Anterior cingulate cortex (tissue), 58 donors: Measurements from ENCODE around the gene SLC30A9.

Experiments used
- DNase-seq, 58 donors: peaks; one replicate each; lab custom pipeline; 2025; lab: John Stamatoyannopoulos, UW

The SLC30A9 gene

DNA sequence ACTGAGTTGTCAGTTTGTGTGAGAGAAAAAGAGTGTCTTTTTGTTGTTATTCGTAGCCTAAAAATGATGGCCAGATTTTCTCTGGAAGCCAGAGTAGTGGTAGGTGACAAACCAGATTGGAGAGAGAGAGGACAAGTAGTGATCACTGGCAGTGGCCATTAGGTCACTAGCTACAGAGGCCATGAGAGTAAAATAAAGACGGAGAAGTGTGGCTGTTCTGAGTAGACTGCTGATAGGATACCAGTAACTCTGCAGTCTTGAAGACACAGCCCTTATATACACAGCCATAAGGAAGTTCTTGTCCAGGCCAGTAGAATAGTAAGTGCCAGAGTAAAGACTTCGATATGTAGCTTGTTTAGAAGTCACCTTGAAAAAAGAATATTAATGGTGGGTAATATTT is 7.7 kb downstream of the SLC30A9 start:
- no peak for DNase-seq

DNA sequence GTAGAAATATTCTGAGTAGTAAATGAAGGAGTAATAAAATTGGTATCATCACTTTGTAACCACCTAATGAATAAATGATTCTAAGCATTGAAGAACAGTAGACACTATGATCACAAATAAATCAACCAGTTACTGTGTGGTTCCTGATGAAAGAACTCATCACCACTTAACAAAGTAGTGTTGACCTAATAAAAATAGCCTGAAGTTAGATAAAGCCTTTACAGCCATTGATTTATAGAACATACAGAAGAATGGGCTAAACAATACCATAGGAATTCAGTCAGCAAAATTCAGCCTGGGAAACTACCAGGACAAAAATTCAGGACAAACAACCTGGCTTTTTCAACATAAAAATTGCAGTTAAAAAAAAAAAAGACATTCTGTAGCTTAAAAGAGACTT is 9.0 kb downstream of the SLC30A9 start:
- no peak for DNase-seq

GRCh38 chr4:42008011-42008786 is 17.9 kb downstream of the SLC30A9 start:
- no peak for DNase-seq

- DNase-seq: no peak
Measured at GRCh38 chr4:42015438-42015837, 25.1 kb downstream of the SLC30A9 start.

DNA sequence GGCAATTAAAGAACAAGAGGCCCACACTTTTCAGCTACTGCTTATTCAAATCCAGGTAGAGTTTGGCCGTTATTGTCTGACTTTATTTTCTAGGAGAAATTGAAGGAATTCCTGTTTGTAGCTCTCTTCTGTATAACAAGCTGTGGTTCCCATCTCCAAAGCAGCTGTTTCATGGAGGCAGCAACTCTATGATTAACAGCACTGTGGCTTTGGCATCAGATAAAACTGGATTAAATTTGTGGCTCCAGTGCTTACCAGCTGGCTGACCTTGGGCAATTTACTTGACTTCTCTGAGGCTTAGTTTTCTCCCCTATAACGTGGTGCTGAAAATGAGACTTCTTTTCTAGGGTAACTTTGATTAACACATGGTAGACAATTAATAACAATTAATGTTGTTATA is 28.1 kb downstream of the SLC30A9 start:
- DNase-seq: no peak

DNA sequence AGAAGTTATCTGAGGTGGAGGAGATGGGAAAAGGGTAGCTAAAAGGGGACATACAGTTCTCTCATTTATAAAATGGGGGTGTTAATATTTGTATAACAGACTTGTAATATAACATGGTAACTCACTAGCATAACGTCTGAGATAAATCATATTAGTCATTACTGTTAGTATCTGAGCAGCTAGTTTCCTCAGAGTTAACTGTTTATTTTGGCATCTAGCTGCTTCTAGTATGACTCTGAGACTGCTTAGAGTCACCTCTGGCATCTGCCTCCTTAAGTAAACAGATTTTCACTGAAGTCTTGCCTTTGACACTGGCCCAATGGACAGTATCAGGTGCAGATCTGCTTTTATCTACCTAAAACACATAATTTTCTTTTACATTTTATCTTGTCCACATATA is 58.1 kb downstream of the SLC30A9 start:
- no peak for DNase-seq

GRCh38 chr4:42050516-42051249 is 60.4 kb downstream of the SLC30A9 start:
- DNase-seq: no peak

DNA sequence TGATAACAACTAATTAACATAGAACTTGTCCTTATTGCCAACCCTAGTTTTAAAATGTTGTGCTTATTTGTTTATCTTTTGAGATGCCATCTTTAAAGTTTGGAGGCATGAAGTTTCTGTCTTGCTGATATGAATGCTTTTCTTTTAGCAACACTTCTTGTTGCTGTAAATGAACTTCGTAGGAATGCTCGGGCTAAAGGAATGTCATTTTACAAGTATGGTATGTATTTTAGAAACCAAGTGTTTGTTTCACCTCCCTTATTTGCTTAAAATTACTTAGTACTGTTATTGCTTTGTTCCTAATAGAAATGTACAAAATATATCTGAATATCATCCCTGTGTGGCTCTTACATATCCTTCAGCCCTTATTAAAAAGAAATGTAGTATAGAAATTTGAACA is 76.1 kb downstream of the SLC30A9 start:
- no peak for DNase-seq

- DNase-seq: no peak
Measured at GRCh38 chr4:42067264-42067663, 76.9 kb downstream of the SLC30A9 start.

DNA sequence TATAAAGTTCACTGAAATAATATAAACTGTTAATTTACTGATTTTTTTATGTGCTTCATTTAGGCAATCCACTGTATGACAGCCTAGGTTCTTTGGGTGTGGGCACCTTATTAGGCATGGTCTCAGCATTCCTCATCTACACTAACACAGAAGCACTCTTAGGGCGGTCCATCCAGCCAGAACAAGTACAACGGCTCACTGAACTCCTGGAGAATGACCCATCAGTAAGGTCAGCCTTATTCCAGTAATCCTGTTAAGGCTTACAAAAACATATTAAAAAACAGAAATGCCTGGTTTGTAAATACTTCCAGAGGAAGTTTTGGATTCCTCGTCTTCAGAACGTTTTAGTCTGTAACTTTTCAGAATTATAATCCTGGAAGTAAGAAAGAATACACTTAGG is 80.1 kb downstream of the SLC30A9 start:
- DNase-seq: no peak

GRCh38 chr4:42074294-42074693 is 84.0 kb downstream of the SLC30A9 start:
- DNase-seq: no peak

DNA sequence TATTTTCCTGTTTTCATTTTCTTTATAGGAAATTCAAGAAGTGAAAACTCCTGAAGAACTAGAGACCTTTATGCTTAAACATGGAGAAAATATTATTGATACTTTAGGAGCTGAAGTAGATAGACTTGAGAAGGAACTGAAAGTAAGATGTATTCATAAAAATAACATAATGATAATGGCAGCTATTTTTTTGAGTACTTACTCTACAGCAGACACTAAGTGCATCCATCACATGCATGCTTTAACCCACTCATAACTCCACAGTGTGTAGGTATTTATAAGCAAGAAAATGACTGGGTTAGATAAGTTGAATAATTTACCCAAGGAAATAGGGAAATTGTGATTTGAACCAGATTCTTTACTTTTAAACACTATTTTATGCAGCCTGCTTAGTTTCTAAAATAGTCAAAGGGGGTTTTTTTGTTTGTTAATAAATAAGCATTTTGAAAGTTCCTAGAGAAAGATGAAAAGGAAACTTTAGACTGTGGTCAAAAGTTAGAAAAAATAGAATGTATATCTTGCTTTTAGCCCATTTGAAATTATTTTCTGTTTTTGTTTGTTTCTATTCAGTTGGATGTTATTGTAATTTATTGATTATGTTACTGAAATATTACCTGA is 88.0 kb downstream of the SLC30A9 start:
- DNase-seq: no peak

- DNase-seq: no peak
Measured at GRCh38 chr4:42080306-42080705, 90.0 kb downstream of the SLC30A9 start.

DNA sequence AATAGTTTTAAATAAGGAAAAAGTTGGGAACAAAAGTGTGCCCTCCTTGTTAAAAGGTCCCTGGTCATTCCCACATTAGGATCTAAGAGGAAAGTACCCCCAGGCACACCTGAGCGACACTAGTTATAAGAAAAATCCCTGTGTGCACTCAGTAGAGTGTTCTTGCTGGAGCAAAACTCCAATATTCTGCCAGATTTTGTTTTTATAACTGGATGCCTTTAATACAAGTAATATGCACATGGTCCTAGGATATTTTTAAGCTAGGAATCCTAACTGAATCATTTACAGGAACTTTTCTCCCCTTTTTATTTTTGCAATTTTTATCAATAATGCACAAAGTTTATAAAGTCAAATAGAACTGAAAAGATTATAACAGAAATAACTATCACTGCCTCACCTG is 93.5 kb downstream of the SLC30A9 start:
- no peak for DNase-seq

GRCh38 chr4:42088386-42088785 is 98.1 kb downstream of the SLC30A9 start:
- no peak for DNase-seq

GRCh38 chr4:42101446-42101975 is 111.2 kb downstream of the SLC30A9 start:
- no peak for DNase-seq

DNA sequence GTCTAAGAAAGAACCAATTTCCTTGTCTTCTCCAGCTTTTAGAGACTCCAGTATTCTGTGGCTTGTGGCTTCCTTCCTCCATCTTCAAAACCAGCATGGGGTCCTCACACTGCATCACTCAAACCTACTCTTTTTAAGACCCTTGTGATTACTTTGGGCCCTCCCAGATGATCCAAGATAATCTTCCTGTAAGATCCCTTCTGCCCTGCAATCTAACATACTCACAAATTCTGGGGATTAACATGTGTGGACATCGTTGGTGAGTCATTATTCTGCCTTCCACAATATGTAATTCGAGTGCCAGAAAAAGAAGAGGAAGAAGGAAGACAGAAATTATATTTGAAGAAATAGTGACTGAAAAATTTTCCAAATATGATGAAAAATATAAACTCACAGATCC is 114.2 kb downstream of the SLC30A9 start:
- DNase-seq: no peak

DNA sequence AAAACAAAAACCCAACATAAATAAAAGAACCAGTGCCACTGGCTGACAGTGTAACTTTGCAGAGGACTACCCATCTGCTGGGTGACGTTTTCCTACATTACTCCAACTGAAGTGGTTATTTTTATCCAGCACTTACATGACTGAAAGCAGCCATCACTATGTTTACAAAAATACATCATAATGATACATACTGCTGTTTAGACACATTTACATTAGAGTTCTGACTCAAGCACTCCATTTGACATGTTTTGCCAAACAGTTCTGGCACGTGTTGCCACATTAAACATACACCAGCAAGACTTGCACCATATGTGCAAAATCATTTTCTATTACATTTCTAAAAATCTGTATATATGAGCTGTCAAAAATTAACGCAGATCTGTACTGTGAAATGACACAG is 122.5 kb downstream of the SLC30A9 start:
- no peak for DNase-seq

DNA sequence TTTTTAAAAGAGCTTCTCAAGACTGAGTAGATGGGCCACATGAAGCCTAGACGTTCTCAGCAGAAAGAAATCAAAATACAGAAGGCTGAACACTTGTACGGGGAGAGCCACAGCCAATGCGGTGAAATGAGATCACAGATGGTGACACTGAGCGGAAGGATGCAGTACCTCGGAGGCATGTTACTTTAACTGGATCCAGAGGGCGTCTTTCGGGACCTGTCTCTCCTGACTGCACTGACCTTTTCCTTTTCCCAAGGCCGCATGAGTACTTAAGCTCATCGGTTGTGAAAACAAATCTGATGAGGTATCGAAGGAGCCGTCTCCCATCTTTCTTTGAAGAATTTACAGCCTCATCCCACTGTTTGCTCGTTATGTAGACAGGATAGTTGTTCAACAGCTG is 129.6 kb downstream of the SLC30A9 start:
- DNase-seq: no peak

DNA sequence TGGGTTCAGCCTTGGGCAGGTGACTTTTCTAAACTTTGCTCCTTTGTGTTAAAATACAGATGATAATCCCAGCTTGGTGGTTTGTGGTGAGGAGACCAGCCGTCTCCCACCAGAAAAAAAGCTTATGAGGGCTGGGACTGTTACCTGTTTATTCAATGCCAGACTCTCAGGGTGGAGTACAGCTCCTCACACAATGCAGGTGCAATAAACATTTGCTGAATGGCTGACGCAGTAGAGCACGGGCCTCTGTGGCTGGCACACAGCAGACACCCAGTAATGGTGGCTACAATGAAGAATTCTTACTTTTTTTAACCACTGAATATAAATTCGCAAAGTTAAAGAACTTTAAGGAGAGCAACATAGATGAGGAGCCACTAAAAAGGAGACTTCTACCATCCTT is 131.9 kb downstream of the SLC30A9 start:
- no peak for DNase-seq

GRCh38 chr4:42123071-42123644 is 132.8 kb downstream of the SLC30A9 start:
- no peak for DNase-seq
